Measurements from ENCODE around the gene DEFB124.

DNA sequence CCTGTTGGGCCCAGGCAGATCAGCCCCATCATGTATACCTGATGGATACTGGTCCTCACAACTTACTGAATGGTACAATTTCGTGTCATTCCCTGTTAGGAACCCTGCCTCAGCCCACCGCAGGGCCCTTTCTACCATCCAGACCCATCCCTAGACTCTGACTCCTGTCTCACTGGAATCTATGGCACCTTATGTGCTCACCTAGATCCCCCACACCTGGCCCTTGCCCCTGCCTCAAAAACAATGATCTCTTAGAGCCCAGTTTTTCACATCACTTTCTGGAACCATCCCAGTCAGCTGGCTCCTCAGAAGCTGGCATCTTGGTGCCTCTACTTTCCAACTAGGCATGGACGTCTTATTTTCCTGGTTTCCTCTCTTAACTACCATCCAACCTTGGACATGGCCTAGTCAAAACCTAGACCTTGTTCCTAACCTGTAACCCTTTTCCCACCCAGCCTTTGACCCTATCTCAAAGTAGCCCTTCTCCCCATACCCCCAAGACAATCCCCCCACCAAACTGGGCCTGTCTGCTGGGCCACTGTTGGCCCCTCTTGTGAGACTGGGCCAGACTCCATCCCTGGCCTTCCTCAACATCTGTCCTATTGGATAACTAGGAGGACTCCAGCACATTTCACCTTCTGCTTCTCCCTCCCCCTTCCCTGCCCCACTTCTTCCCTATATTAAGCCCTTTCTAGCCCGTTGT is 40.3 kb upstream of the DEFB124 start:
- TF ChIP-seq POLR2AphosphoS5 (IDR thresholded peaks at IDR 0.05; ENCODE audit: low read depth, low read length) (no peak), FOXP2 (optimal IDR thresholded peaks at IDR 0.05; ENCODE audit: borderline replicate concordance, extremely low read depth, extremely low read length, insufficient read depth) (no peak)

All from PFSK-1 (cell line).